Measurements from ENCODE around the gene GPD1L.

GRCh38 chr3:32123620-32124019, 17.2 kb downstream of the GPD1L start:
- TF ChIP-seq CTCF (conservative IDR thresholded peaks at IDR 0.05) (no peak), ZFX (IDR thresholded peaks at IDR 0.05) (no peak)

Measured in C4-2B (cell line).